HepG2 (cell line): ENCODE measurements around the gene FBRSL1. TPM values are rescaled to one million over a fixed set of nuclear protein-coding genes. Genes with fewer than 3 reads are reported as not detected.

ENCODE experiments used
- CBX5 ChIP-seq: sonication (generic); formaldehyde crosslinking; IDR thresholded peaks from 2 replicates; pipeline ENCODE4 v1.4.0; 2020; ENCODE audit warnings: missing genetic modification reagents, borderline replicate concordance
- CCAR2 ChIP-seq: fragments of 200-400 bp; formaldehyde crosslinking; optimal IDR thresholded peaks from 2 replicates; pipeline ENCODE3; 2018; ENCODE audit warnings: low read depth, mild to moderate bottlenecking, low read length, moderate library complexity
- DZIP1 ChIP-seq: sonication (generic); formaldehyde crosslinking; IDR thresholded peaks from 2 replicates; pipeline ENCODE4 v1.5.0; 2020; ENCODE audit warnings: mild to moderate bottlenecking, missing genetic modification reagents
- FOXP1 ChIP-seq, 2 experiments: fragments of 450-650 bp in 1 of 2; IDR thresholded peaks; 2 replicates each; pipeline ENCODE4 v1.6.1; 2017 to 2018; ENCODE audit warnings: antibody characterized with exemption in 1 of 2
- HOXD1 ChIP-seq: sonication (generic); formaldehyde crosslinking; IDR thresholded peaks from 2 replicates; pipeline ENCODE4 v1.5.0; 2020; ENCODE audit warnings: missing genetic modification reagents
- JUND ChIP-seq: sonication (generic); formaldehyde crosslinking; IDR thresholded peaks from 2 replicates; pipeline ENCODE4 v1.8.0; 2022; ENCODE audit warnings: mild to moderate bottlenecking, missing genetic modification reagents
- KDM2A ChIP-seq: sonication (generic); formaldehyde crosslinking; IDR thresholded peaks from 2 replicates; pipeline ENCODE4 v1.4.0; 2020; ENCODE audit warnings: low read depth, missing genetic modification reagents, borderline replicate concordance
- MIER2 ChIP-seq: IDR thresholded peaks from 2 replicates; pipeline ENCODE4 v1.6.1; 2016; ENCODE audit warnings: missing biosample characterization, missing genetic modification reagents
- MTA1 ChIP-seq: sonication (generic); formaldehyde crosslinking; IDR thresholded peaks from 2 replicates; pipeline ENCODE4 v1.4.0; 2020; ENCODE audit warnings: missing genetic modification reagents, mild to moderate bottlenecking, borderline replicate concordance
- NR2C2 ChIP-seq: sonication (generic); formaldehyde crosslinking; IDR thresholded peaks from 2 replicates; pipeline ENCODE4 v1.4.0; 2020; ENCODE audit warnings: missing genetic modification reagents, mild to moderate bottlenecking, moderate library complexity, borderline replicate concordance
- PAX8 ChIP-seq: sonication (generic); formaldehyde crosslinking; IDR thresholded peaks from 2 replicates; pipeline ENCODE4 v1.8.0; 2022; ENCODE audit warnings: mild to moderate bottlenecking, missing genetic modification reagents, borderline replicate concordance
- SSRP1 ChIP-seq: IDR thresholded peaks from 2 replicates; pipeline ENCODE4 v1.6.1; 2016; ENCODE audit warnings: control low read depth
- TBX2 ChIP-seq: sonication (generic); formaldehyde crosslinking; IDR thresholded peaks from 2 replicates; pipeline ENCODE4 v1.5.0; 2020; ENCODE audit warnings: missing genetic modification reagents, mild to moderate bottlenecking, borderline replicate concordance
- TFAP4 ChIP-seq: sonication (generic); IDR thresholded peaks from 2 replicates; pipeline ENCODE4 v1.6.1; 2016; ENCODE audit warnings: low read depth, borderline replicate concordance
- THAP11 ChIP-seq: IDR thresholded peaks from 2 replicates; pipeline ENCODE4 v1.6.1; 2016; ENCODE audit warnings: missing biosample characterization, missing genetic modification reagents
- ZBTB21 ChIP-seq: sonication (generic); formaldehyde crosslinking; IDR thresholded peaks from 2 replicates; pipeline ENCODE4 v1.4.0; 2020; ENCODE audit warnings: missing genetic modification reagents
- ZEB1 ChIP-seq: IDR thresholded peaks from 2 replicates; pipeline ENCODE4 v1.6.1; 2012; ENCODE audit warnings: mild to moderate bottlenecking, low read depth, inconsistent platforms; ENCODE audit not compliant: insufficient replicate concordance
- ZNF30 ChIP-seq: sonication (generic); formaldehyde crosslinking; IDR thresholded peaks from 2 replicates; pipeline ENCODE4 v1.5.0; 2020; ENCODE audit warnings: mild to moderate bottlenecking, missing genetic modification reagents
- ZNF549 ChIP-seq: sonication (generic); formaldehyde crosslinking; IDR thresholded peaks from 2 replicates; pipeline ENCODE4 v1.5.0; 2020; ENCODE audit warnings: missing genetic modification reagents
- ZNF556 ChIP-seq: sonication (generic); formaldehyde crosslinking; IDR thresholded peaks from 2 replicates; pipeline ENCODE4 v1.4.0; 2020; ENCODE audit warnings: mild to moderate bottlenecking, missing genetic modification reagents, borderline replicate concordance
- ZNF652 ChIP-seq: IDR thresholded peaks from 2 replicates; pipeline ENCODE4 v1.6.1; 2016; ENCODE audit warnings: low read depth, borderline replicate concordance
- ZNF703 ChIP-seq: sonication (generic); formaldehyde crosslinking; IDR thresholded peaks from 2 replicates; pipeline ENCODE4 v1.5.1; 2020; ENCODE audit warnings: missing genetic modification reagents, mild to moderate bottlenecking, moderate library complexity, borderline replicate concordance
- polyA plus RNA-seq, 8 experiments: library from polyadenylated mRNA; depleted of rRNA in 3 of 8; stranded (reverse) in 7 of 8; unstranded in 1 of 8; fragments of >200 nt; fragmentation: Illumina TruSeq in 4 of 8; extraction: Trizol in 4 of 8; gene quantifications; 2 replicates each; pipeline versions ENCODE4 v1.2.1 to v1.2.3, GENCODE V29; 2011 to 2016; ENCODE audit warnings: low read depth in 4 of 8, missing spikeins in 1 of 8, mixed read lengths in 1 of 8; ENCODE audit not compliant: insufficient read depth in 1 of 8
- total RNA-seq, 5 experiments: library from RNA; depleted of rRNA; stranded (reverse); fragments of >200 nt; fragmentation: Illumina TruSeq; extraction: Trizol; gene quantifications; 2 replicates each; pipeline ENCODE4 v1.2.3, GENCODE V29; 2016; ENCODE audit warnings: low read depth in 1 of 5
- TF ChIP-seq, protein P1 (sequence below): fragments of 450-650 bp; IDR thresholded peaks from 2 replicates; pipeline ENCODE4 v1.6.1; 2017; ENCODE audit warnings: mild to moderate bottlenecking

FBRSL1 gene
- total and polyA plus RNA-seq, 2 of the 13 experiments (the other 11 are each of a cell fraction or from before 2014, with no cell fraction given) = 3.6 to 7.9 TPM

GRCh38 chr12:132471011-132471857 lies 18.7 kb upstream of the FBRSL1 start (continued):
- TF ChIP-seq ZNF30 (CRISPR knock-in tag) = no peak
- TF ChIP-seq ZNF556 (CRISPR knock-in tag) = no peak
- no peak for TF ChIP-seq DZIP1 (CRISPR knock-in tag)
- TF ChIP-seq MTA1 (CRISPR knock-in tag) = peak; percentile 59; the same call in 1 of the 2 replicates
- TF ChIP-seq CBX5 (CRISPR knock-in tag) = peak; percentile 64; the same call in 1 of the 2 replicates
- TF ChIP-seq JUND (CRISPR knock-in tag) = peak; percentile 92
- TF ChIP-seq CCAR2 = no peak
- TF ChIP-seq PAX8 (CRISPR knock-in tag) = no peak
- TF ChIP-seq THAP11 (CRISPR knock-in tag) = peak; percentile 79
- TF ChIP-seq KDM2A = peak; percentile 84
- TF ChIP-seq ZNF703 (CRISPR knock-in tag) = no peak
- TF ChIP-seq HOXD1 (CRISPR knock-in tag) = peak; percentile 76; the same call in 1 of the 2 replicates
- no peak for TF ChIP-seq ZNF652 (CRISPR knock-in tag)
- peak; percentile 94 for TF ChIP-seq ZBTB21
- TF ChIP-seq NR2C2 = peak; percentile 72
- peak; percentile 54; the same call in 1 of the 2 replicates for TF ChIP-seq MIER2 (CRISPR knock-in tag)
- TF ChIP-seq, protein P1, sequence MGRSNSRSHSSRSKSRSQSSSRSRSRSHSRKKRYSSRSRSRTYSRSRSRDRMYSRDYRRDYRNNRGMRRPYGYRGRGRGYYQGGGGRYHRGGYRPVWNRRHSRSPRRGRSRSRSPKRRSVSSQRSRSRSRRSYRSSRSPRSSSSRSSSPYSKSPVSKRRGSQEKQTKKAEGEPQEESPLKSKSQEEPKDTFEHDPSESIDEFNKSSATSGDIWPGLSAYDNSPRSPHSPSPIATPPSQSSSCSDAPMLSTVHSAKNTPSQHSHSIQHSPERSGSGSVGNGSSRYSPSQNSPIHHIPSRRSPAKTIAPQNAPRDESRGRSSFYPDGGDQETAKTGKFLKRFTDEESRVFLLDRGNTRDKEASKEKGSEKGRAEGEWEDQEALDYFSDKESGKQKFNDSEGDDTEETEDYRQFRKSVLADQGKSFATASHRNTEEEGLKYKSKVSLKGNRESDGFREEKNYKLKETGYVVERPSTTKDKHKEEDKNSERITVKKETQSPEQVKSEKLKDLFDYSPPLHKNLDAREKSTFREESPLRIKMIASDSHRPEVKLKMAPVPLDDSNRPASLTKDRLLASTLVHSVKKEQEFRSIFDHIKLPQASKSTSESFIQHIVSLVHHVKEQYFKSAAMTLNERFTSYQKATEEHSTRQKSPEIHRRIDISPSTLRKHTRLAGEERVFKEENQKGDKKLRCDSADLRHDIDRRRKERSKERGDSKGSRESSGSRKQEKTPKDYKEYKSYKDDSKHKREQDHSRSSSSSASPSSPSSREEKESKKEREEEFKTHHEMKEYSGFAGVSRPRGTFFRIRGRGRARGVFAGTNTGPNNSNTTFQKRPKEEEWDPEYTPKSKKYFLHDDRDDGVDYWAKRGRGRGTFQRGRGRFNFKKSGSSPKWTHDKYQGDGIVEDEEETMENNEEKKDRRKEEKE = no peak
- TF ChIP-seq FOXP1 (IDR thresholded peaks at IDR 0.05) = 0 out of 2 replicates have a peak, but pooled peaks have one; percentile 25
- peak; percentile 82 for TF ChIP-seq FOXP1 (CRISPR knock-in tag; IDR thresholded peaks at IDR 0.05)
- peak; percentile 81; the same call in 1 of the 2 replicates for TF ChIP-seq TFAP4
- 0 out of 2 replicates have a peak, but pooled peaks have one; percentile 53 for TF ChIP-seq SSRP1 (CRISPR knock-in tag)
- no peak for TF ChIP-seq ZNF549 (CRISPR knock-in tag)
- no peak for TF ChIP-seq ZEB1
- peak; percentile 99 for TF ChIP-seq TBX2 (CRISPR knock-in tag)
